Upper lobe of right lung (tissue), 1 donor: Measurements from ENCODE around the gene USP43. TPM values are rescaled to one million over a fixed set of nuclear protein-coding genes. Genes with fewer than 3 reads are reported as not detected.

ENCODE experiments used
- ATAC-seq: fragments of 200-7000 bp; cut with Tn5 transposase; one replicate; pipeline ENCODE4 v1.9.1; 2020; ENCODE audit warnings: mild to moderate bottlenecking, moderate library complexity
- DNase-seq: peaks from one replicate; pipeline ENCODE4 v3.0.0-alpha.2; 2020
- H3K27ac ChIP-seq: fragments of 200-600 bp; one replicate; pipeline ENCODE4 v1.8.0; 2022
- H3K27me3 ChIP-seq: fragments of 200-600 bp; one replicate; pipeline ENCODE4 v1.8.0; 2022; ENCODE audit warnings: mild to moderate bottlenecking
- H3K36me3 ChIP-seq: fragments of 200-600 bp; one replicate; pipeline ENCODE4 v1.8.0; 2022
- H3K4me1 ChIP-seq: fragments of 200-600 bp; one replicate; pipeline ENCODE4 v1.8.0; 2022
- H3K4me3 ChIP-seq: fragments of 200-600 bp; one replicate; pipeline ENCODE4 v1.8.0; 2022; ENCODE audit warnings: mild to moderate bottlenecking
- H3K9me3 ChIP-seq: fragments of 200-600 bp; one replicate; pipeline ENCODE4 v1.8.0; 2022
- CTCF ChIP-seq: fragments of 200-600 bp; IDR thresholded peaks from one replicate; pipeline ENCODE4 v1.8.0; 2022; ENCODE audit warnings: antibody characterized with exemption
- intact Hi-C: fragments of 100-400 bp; cut with DNase I; formaldehyde crosslinking; loops from one replicate; pipeline ENCODE4 v1.11.0; 2022
- total RNA-seq: library from RNA; stranded (reverse); fragmentation: NEBNext Ultra II Directional; extraction: Animal tissue kit (Norgen Biotek cat#: 25700); gene quantifications from one replicate; pipeline ENCODE4 v1.2.1, GENCODE V29; 2021
- donor health status: DM: no; HTN: yes; CAD: no; lungs with severe emphysema.

The USP43 gene
- total RNA-seq, 1 donor from 2014 or later = 4.3 TPM

- H3K9me3 ChIP-seq = no peaks in the 10 kb centered on the region
- no peaks in the 10 kb centered on the region for H3K27me3 ChIP-seq
- TF ChIP-seq CTCF = no peak
- no peak overlapping the region for H3K4me3 ChIP-seq
- intact Hi-C loops = no loop called here
- no peaks in the 10 kb centered on the region for H3K4me1 ChIP-seq
- no peaks in the 10 kb centered on the region for H3K36me3 ChIP-seq
- H3K27ac ChIP-seq = no peak overlapping the region
- ATAC-seq (no peak), DNase-seq (no peak)
Observed at GRCh38 chr17:9715503-9716016, 70.2 kb downstream of the USP43 start.

GRCh38 chr17:9725575-9725974 is 80.3 kb downstream of the USP43 start:
- no peak overlapping the region for H3K4me3 ChIP-seq
- H3K9me3 ChIP-seq = no peaks in the 10 kb centered on the region
- no peaks in the 10 kb centered on the region for H3K36me3 ChIP-seq
- no peak for DNase-seq
- ATAC-seq = no peak
- TF ChIP-seq CTCF = no peak
- no peaks in the 10 kb centered on the region for H3K27me3 ChIP-seq
- intact Hi-C loops = no loop called here
- H3K27ac ChIP-seq = no peak overlapping the region
- H3K4me1 ChIP-seq = no peaks in the 10 kb centered on the region

- no peak for DNase-seq
- Histone ChIP-seq H3K27me3 (no peaks in the 10 kb centered on the region), H3K9me3 (no peaks in the 10 kb centered on the region), H3K4me1 (no peaks in the 10 kb centered on the region), H3K4me3 (no peak overlapping the region), H3K27ac (no peak overlapping the region), H3K36me3 (no peaks in the 10 kb centered on the region)
- no peak for TF ChIP-seq CTCF
- no peak for ATAC-seq
- intact Hi-C loops = no loop called here
Observed at GRCh38 chr17:9726291-9726690, 81.0 kb downstream of the USP43 start.

- ATAC-seq (no peak), DNase-seq (no peak)
- H3K27ac ChIP-seq = no peak overlapping the region
- H3K9me3 ChIP-seq = no peaks in the 10 kb centered on the region
- intact Hi-C loops = no loop called here
- H3K4me3 ChIP-seq = no peak overlapping the region
- H3K27me3 ChIP-seq = no peaks in the 10 kb centered on the region
- H3K36me3 ChIP-seq = no peaks in the 10 kb centered on the region
- no peaks in the 10 kb centered on the region for H3K4me1 ChIP-seq
- TF ChIP-seq CTCF = no peak
Observed at GRCh38 chr17:9728005-9728404, 82.7 kb downstream of the USP43 start.

GRCh38 chr17:9728564-9728963 is 83.2 kb downstream of the USP43 start:
- TF ChIP-seq CTCF = no peak
- DNase-seq = no peak
- Histone ChIP-seq H3K36me3 (no peaks in the 10 kb centered on the region), H3K4me3 (no peak overlapping the region), H3K4me1 (no peaks in the 10 kb centered on the region), H3K27me3 (no peaks in the 10 kb centered on the region), H3K9me3 (no peaks in the 10 kb centered on the region), H3K27ac (no peak overlapping the region)
- no peak for ATAC-seq
- intact Hi-C loops = no loop called here

GRCh38 chr17:9729034-9729650 is 83.8 kb downstream of the USP43 start:
- ATAC-seq = peak; percentile 82
- intact Hi-C loops = no loop called here
- no peaks in the 10 kb centered on the region for H3K36me3 ChIP-seq
- H3K4me1 ChIP-seq = no peaks in the 10 kb centered on the region
- H3K4me3 ChIP-seq = no peak overlapping the region
- H3K9me3 ChIP-seq = no peaks in the 10 kb centered on the region
- no peak overlapping the region for H3K27ac ChIP-seq
- TF ChIP-seq CTCF = peak; percentile 95
- DNase-seq = no peak
- H3K27me3 ChIP-seq = no peaks in the 10 kb centered on the region
